ENCODE data around the gene SETBP1.

Gene SETBP1

GRCh38 chr18:44821924-44822323, 141.2 kb downstream of the SETBP1 start:
- no peak for DNase-seq

DNA sequence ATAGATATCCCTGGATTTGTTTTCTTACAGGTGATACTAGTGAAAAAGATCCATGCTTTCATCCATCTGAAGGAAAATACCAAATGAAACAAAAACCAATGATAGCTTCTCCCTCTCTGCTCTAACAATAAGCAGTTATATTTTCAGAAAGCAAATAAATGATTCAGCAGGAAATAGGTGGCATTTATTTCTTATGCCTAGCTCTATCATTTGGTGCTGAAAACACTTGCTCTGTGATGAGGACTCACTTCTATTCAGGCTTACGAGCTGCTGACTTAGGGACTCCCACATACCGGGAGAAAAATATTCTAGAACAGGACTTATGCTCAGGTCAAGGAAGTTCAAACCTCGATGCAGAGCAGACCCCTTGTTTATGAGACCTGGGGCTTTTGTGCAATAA, 142.6 kb downstream of the SETBP1 start:
- DNase-seq: no peak

- no peak for DNase-seq
Observed at GRCh38 chr18:44823782-44824181, 143.1 kb downstream of the SETBP1 start.

- no peak for DNase-seq
Observed at GRCh38 chr18:44824884-44825283, 144.2 kb downstream of the SETBP1 start.

DNA sequence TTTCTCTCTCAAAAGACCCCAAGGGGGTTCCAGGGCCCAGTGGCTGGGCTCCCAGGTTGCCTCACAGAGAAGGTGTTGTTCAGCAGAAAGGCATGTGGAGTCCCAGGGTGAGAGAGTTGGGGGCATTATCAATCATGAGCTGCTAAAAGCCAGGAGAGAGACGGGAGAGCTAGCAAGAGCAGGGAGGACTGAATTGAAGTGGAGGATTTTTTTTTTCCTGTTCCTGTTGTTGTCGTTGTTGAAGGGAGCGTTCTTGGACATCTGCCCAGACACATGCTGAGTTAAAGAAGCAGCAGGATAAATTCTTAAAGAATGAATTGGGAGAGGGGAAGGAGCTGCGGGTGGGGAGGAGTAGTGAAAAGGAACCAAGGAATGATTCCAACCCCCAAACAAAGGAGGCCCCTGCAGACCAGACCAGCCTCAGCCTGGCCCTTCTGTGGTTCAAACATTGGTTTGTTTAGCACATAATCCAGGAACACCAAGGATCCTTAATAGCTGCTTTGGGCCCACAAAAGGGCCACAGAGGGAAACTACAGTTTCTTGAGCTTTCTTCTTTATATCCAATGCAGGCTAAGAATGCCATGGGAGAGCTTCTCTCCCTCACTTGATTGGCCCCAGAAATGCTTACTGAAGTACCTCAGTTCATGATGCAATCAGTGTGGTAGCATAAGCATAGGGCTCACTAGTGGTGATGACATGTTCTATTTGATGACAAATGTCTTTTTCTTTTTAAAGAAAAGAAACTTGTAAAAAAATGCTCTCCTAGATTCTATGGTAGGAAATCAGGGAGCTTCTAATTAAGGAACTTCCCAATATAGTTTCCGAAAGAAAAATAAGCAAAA, 146.0 kb downstream of the SETBP1 start:
- DNase-seq: no peak

- DNase-seq: no peak
Observed at GRCh38 chr18:44828080-44828479, 147.4 kb downstream of the SETBP1 start.

- DNase-seq: no peak
Observed at GRCh38 chr18:44830581-44830980, 149.9 kb downstream of the SETBP1 start.

- no peak for DNase-seq
Observed at GRCh38 chr18:44833786-44834185, 153.1 kb downstream of the SETBP1 start.

GRCh38 chr18:44834867-44835469, 154.3 kb downstream of the SETBP1 start:
- DNase-seq: no peak

GRCh38 chr18:44835703-44836102, 155.0 kb downstream of the SETBP1 start:
- no peak for DNase-seq

GRCh38 chr18:44836263-44836662, 155.6 kb downstream of the SETBP1 start:
- no peak for DNase-seq

GRCh38 chr18:44837482-44838180, 156.9 kb downstream of the SETBP1 start:
- no peak for DNase-seq

GRCh38 chr18:44838971-44839666, 158.4 kb downstream of the SETBP1 start:
- peak; percentile 84 for DNase-seq

DNA sequence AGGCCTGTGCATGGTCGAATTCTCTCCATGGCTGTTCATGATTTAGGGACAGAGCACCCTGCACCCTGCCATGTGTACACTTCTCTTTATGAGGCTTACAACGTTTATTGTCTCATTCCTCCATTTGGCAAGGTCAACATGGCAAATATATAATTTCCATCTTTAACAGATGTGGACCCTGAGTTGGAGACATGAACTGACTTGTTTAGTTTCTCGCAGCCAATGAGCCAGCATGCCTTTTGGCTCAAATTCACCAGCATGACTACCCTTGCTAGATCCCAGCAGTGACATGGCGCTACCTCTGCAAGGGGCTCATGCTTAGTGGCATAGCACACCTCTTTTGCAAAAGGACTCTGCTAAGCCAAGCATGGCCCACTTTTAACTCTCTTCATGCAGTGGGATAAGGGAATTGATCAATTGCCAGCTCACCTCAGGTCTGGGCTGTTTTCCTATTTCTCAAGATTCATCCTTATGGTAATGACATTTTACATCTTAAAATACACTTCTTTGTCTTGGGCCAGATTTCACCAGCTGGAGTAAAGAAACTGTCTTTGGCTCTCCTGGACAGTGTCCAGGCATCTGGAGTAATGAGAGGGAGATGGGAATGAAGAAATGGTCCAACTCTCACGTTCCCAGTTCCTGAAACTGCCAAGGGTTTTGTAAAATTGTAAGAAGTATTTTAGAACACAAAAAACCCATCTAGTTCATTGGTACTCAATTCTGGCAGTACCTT, 159.5 kb downstream of the SETBP1 start:
- DNase-seq: no peak

DNA sequence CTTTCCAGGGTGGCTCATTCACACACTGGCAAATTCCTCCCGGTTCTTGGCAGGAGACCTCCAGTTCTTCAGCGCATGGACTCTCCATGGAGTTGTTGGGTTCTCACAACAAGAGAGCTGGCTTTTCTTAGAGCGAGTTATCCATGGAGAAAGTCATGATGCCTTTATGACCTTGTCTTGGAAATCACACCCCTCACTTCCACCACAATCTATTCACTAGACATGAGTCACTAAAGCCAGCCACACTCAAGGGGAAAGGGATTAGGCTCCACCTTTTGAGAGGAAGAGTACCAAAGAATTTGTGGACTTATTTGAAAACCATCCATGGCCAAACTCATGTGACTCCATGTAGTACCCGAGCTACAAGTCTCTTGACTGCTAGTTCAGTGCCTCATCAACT, 160.5 kb downstream of the SETBP1 start:
- no peak for DNase-seq

GRCh38 chr18:44841752-44842587, 161.3 kb downstream of the SETBP1 start:
- DNase-seq: no peak

GRCh38 chr18:44842588-44843412, 162.1 kb downstream of the SETBP1 start:
- no peak for DNase-seq

DNA sequence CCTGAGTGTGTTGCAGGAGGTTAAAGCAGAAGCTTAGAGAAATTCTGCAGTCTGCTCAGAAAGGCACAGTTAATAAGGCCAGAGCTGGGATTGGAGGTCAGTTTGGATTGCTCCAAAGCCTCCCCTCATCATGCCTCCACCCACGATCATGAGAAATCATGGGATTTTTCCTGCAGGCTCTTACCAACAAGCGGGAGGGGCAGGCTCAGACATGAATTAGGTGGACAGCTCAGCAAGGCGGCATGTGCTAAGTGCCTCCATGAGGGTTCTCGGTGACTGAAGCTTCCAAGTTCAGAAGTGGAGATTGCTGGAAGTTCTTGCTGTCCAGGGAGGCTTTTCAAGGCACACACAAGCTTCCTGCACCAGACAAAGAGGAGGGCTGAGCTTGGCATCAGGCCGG, 163.8 kb downstream of the SETBP1 start:
- DNase-seq: no peak

GRCh38 chr18:44846450-44846849, 165.8 kb downstream of the SETBP1 start:
- no peak for DNase-seq

DNA sequence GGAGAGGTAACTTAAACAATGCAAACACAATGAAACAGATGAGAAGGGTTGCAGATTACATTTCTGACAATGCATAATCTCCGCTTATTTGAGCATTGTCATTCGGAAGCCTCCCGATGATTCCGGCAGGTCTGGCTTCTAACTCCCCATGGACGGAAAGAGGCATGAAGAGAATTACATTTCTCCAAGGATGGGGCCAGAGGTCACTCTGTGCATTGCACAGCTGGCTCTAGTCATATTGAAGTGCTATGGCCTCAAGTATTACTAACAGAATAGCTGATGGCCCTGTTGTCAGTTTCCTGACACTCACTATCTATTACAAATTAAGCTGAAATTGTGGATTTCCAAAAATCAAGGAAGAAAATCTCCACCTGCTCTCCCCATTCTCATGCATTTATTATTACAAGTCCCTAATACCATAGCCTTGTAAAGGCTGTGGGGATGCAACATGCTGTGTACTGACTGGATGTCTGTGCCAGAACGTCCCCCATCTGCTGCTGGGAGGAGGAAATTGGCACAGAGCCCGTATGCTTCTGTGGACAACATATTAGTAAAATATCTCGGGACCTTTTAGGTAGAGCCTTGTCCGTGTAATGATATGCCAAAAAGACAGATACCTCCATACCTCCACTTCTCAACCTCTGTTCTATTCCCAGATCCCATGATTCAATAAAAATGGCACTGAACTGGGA, 168.1 kb downstream of the SETBP1 start:
- DNase-seq: no peak
